Tibial nerve (tissue), 4 donors: Measurements from ENCODE around the gene CYSRT1.

Experiments
- EP300 ChIP-seq, 2 donors: sonication (generic); formaldehyde crosslinking; IDR thresholded peaks; one replicate each; pipeline ENCODE4 v1.6.1; 2017; ENCODE audit warnings: antibody characterized with exemption in 2 of 2, mild to moderate bottlenecking in 1 of 2
- POLR2A ChIP-seq, 2 donors: fragments of 450-650 bp; IDR thresholded peaks; one replicate each; pipeline ENCODE4 v1.6.1; 2017; ENCODE audit warnings: antibody characterized with exemption in 2 of 2, mild to moderate bottlenecking in 2 of 2, moderate library complexity in 2 of 2
- TF ChIP-seq, protein P1 (sequence below), 5 experiments: fragments of 200-600 bp in 3 of 5; fragments of 450-650 bp in 2 of 5; sonication (generic) in 3 of 5; IDR thresholded peaks; one replicate each; pipeline ENCODE4 v1.5.1; 2016 to 2019; ENCODE audit warnings: antibody characterized with exemption in 5 of 5, mild to moderate bottlenecking in 3 of 5, moderate library complexity in 2 of 5

DNA sequence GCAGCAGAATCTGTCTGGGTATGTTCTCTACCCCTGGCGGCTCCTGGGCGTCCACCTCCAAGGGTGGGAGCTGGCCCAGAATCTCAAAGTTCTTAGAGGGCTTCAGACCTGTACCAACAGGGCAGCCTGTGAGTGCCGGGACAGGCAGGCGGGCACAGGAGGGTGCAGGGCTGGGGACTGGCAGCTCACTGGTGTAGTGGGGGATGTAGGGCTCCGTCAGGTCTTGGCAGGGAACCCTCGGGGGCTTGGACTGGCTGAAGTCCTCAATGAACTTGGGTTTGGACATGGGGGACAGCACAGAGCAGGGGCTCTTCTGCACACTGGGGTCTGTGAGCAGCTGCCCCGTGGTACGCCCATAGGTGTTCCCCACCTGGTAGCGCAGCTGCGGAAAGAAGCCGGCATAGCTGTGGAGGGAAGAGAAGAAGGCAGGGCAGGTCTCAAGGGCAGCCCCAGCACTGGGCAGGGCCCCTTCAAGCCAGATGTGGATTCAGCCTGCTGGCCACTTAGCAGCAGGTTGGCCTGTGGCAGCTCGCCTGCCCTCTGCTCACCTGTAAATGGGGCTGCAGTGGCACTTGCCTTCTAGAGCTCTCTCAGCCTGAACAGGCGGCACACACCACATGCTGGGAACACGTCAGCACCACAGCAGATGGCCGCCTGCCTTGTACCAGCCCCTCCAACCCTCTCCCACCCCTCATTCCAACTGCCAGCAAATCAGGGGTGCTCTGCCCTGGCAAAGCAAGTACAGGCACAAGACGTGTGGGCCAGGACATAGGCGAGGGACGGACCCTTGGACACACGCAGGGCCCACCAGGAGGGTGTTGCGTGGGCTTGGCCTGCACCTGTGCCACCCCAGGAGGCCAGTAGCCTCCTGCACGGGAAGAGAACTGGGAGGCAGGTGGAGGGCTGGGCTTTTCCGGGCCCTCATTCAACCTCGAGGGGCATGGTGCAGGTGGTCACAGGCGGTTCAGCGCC lies 20.8 kb downstream of the CYSRT1 start:
- no peak for TF ChIP-seq POLR2A (IDR thresholded peaks at IDR 0.05)
- TF ChIP-seq, protein P1, sequence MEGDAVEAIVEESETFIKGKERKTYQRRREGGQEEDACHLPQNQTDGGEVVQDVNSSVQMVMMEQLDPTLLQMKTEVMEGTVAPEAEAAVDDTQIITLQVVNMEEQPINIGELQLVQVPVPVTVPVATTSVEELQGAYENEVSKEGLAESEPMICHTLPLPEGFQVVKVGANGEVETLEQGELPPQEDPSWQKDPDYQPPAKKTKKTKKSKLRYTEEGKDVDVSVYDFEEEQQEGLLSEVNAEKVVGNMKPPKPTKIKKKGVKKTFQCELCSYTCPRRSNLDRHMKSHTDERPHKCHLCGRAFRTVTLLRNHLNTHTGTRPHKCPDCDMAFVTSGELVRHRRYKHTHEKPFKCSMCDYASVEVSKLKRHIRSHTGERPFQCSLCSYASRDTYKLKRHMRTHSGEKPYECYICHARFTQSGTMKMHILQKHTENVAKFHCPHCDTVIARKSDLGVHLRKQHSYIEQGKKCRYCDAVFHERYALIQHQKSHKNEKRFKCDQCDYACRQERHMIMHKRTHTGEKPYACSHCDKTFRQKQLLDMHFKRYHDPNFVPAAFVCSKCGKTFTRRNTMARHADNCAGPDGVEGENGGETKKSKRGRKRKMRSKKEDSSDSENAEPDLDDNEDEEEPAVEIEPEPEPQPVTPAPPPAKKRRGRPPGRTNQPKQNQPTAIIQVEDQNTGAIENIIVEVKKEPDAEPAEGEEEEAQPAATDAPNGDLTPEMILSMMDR (IDR thresholded peaks at IDR 0.05), result no peak
- TF ChIP-seq EP300 (IDR thresholded peaks at IDR 0.05), result no peak
